Adipocyte (in vitro differentiated cells): ENCODE measurements around the gene SNX13.

Experiments
- DNase-seq: peaks from one replicate; pipeline ENCODE4 v3.0.0-alpha.2; 2015; ENCODE audit warnings: low read depth
- H3K27me3 ChIP-seq: replicated peaks from 2 replicates; pipeline ENCODE4 v1.7.0; 2013; ENCODE audit warnings: mild to moderate bottlenecking, low read length, moderate library complexity; ENCODE audit not compliant: control insufficient read depth, insufficient read depth
- H3K36me3 ChIP-seq: 2 replicates; pipeline ENCODE4 v1.7.0; 2013; ENCODE audit warnings: low read length, mild to moderate bottlenecking, moderate library complexity; ENCODE audit not compliant: control insufficient read depth, insufficient read depth, severe bottlenecking
- H3K4me1 ChIP-seq: 2 replicates; pipeline ENCODE4 v1.7.0; 2013; ENCODE audit warnings: mild to moderate bottlenecking, low read length, moderate library complexity; ENCODE audit not compliant: control insufficient read depth, insufficient read depth
- H3K4me3 ChIP-seq: 2 replicates; pipeline ENCODE4 v1.7.0; 2013; ENCODE audit warnings: mild to moderate bottlenecking, low read length, moderate library complexity
- H3K9ac ChIP-seq: 2 replicates; pipeline ENCODE4 v1.7.0; 2013; ENCODE audit warnings: mild to moderate bottlenecking, low read length, moderate library complexity
- H3K9me3 ChIP-seq: 2 replicates; pipeline ENCODE4 v1.7.0; 2013; ENCODE audit warnings: mild to moderate bottlenecking, low read length, moderate library complexity; ENCODE audit not compliant: control insufficient read depth

The SNX13 gene

GRCh38 chr7:17741426-17741825 lies 198.9 kb downstream of the SNX13 start:
- Histone ChIP-seq H3K36me3 (no peaks in the 10 kb centered on the region), H3K4me3 (no peak overlapping the region), H3K27me3 (no peaks in the 10 kb centered on the region), H3K9ac (no peak overlapping the region), H3K9me3 (no peaks in the 10 kb centered on the region), H3K4me1 (no peaks in the 10 kb centered on the region)
- DNase-seq, result no peak
